Endothelial cell of umbilical vein (primary cell): ENCODE data around the gene CHST15. TPM values are rescaled to one million over a fixed set of nuclear protein-coding genes. Genes with fewer than 3 reads are reported as not detected.

Experiments
- BruUV-seq: library from RNA; stranded (reverse); fragments of 400-500 nt; replicated peaks from 2 replicates; lab custom pipeline; 2021; lab: Mats Ljungman, UMichigan
- CTCF ChIA-PET: fragments of 300-600, 350-600 bp; sonication (Branson Sonifier 250); formaldehyde crosslinking; loops from one replicate; lab custom pipeline; 2021; ENCODE audit warnings: antibody characterized with exemption, inconsistent platforms; lab: Charles Lee
- POLR2A ChIA-PET: fragments of 300-600, 350-600 bp; sonication (Branson Sonifier 250); formaldehyde crosslinking; loops from one replicate; lab custom pipeline; 2021; ENCODE audit warnings: antibody characterized with exemption, inconsistent platforms; lab: Charles Lee
- DNase-seq: peaks from one replicate; pipeline ENCODE4 v3.0.0-alpha.2; 2011; ENCODE audit warnings: low read depth, low spot score
- FAIRE-seq: peaks from 2 replicates; lab custom pipeline; 2011; peaks lifted over from hg19 to GRCh38; lab: Jason Lieb, UNC
- H2AFZ ChIP-seq: 2 replicates; pipeline ENCODE4 v1.6.0; 2012; ENCODE audit warnings: low read depth, low read length, control low read depth, inconsistent platforms
- H3K27ac ChIP-seq: 2 replicates; pipeline ENCODE4 v1.5.1; 2011; ENCODE audit warnings: low read depth, mild to moderate bottlenecking, control low read depth, low read length, moderate library complexity; ENCODE audit not compliant: insufficient read depth
- H3K27me3 ChIP-seq, 2 experiments: 2 replicates each; pipeline versions ENCODE4 v1.6.0 to v1.6.1; 2011; ENCODE audit warnings: low read length in 2 of 2, mixed read lengths in 1 of 2; ENCODE audit not compliant: control insufficient read depth in 2 of 2, insufficient read depth in 2 of 2
- H3K36me3 ChIP-seq, 2 experiments: 2 replicates in 1 of 2; 3 replicates in 1 of 2; pipeline ENCODE4 v1.5.1; 2011; ENCODE audit warnings: low read length in 2 of 2, mild to moderate bottlenecking in 1 of 2, moderate library complexity in 1 of 2; ENCODE audit not compliant: control insufficient read depth in 2 of 2, insufficient read depth in 2 of 2; ENCODE audit errors: extremely low read depth in 1 of 2
- H3K4me1 ChIP-seq: 3 replicates; pipeline ENCODE4 v1.5.1; 2011; ENCODE audit warnings: mild to moderate bottlenecking, low read length; ENCODE audit not compliant: control insufficient read depth, insufficient read depth; ENCODE audit errors: extremely low read depth
- H3K4me2 ChIP-seq: 2 replicates; pipeline ENCODE4 v1.6.1; 2011; ENCODE audit warnings: low read length, control low read depth, mixed read lengths; ENCODE audit not compliant: insufficient read depth
- H3K4me3 ChIP-seq, 3 experiments: fragments of 200-600 bp in 1 of 3; sonication (generic), shearing (Covaris generic) in 1 of 3; replicated peaks in 1 of 3; 2 replicates each; pipeline ENCODE4 v1.5.1; 2011 to 2016; ENCODE audit warnings: control low read depth in 3 of 3, low read length in 3 of 3, mild to moderate bottlenecking in 2 of 3, inconsistent platforms in 1 of 3, low read depth in 1 of 3, moderate library complexity in 1 of 3; ENCODE audit not compliant: insufficient read depth in 1 of 3
- H3K79me2 ChIP-seq: 2 replicates; pipeline ENCODE4 v1.6.0; 2012; ENCODE audit warnings: low read length, inconsistent platforms; ENCODE audit not compliant: control insufficient read depth, insufficient read depth
- H3K9ac ChIP-seq: replicated peaks from 2 replicates; pipeline ENCODE3; 2011; ENCODE audit warnings: low read length, control low read depth; ENCODE audit not compliant: insufficient read depth; ENCODE audit errors: extremely low read depth
- H3K9me1 ChIP-seq: replicated peaks from 3 replicates; pipeline ENCODE4 v1.6.0; 2011; ENCODE audit warnings: mild to moderate bottlenecking, low read length; ENCODE audit not compliant: control insufficient read depth, insufficient read depth; ENCODE audit errors: extremely low read depth
- H3K9me3 ChIP-seq: replicated peaks from 2 replicates; pipeline ENCODE4 v1.5.1; 2012; ENCODE audit warnings: low read length, inconsistent platforms; ENCODE audit not compliant: control insufficient read depth, insufficient read depth
- H4K20me1 ChIP-seq: replicated peaks from 2 replicates; pipeline ENCODE3; 2011; ENCODE audit warnings: mild to moderate bottlenecking, low read length; ENCODE audit not compliant: control insufficient read depth, insufficient read depth; ENCODE audit errors: extremely low read depth
- CTCF ChIP-seq, 2 donors: IDR thresholded peaks; 1 replicate in 1 of 2; 2 replicates in 1 of 2; pipeline ENCODE4 v1.5.1; 2011; ENCODE audit warnings: low read length in 2 of 2, mild to moderate bottlenecking in 2 of 2, moderate library complexity in 2 of 2, control low read depth in 1 of 2, inconsistent platforms in 1 of 2, low read depth in 1 of 2; ENCODE audit not compliant: insufficient read depth in 1 of 2; ENCODE audit errors: extremely low read depth in 1 of 2
- EZH2 ChIP-seq: IDR thresholded peaks from 2 replicates; pipeline ENCODE4 v1.6.1; 2012; ENCODE audit warnings: borderline replicate concordance, low read depth, mild to moderate bottlenecking, moderate library complexity, low read length, inconsistent platforms; ENCODE audit not compliant: severe bottlenecking
- FOS ChIP-seq: IDR thresholded peaks from 2 replicates; pipeline ENCODE4 v1.6.1; 2011; ENCODE audit warnings: mild to moderate bottlenecking, low read length, moderate library complexity, borderline replicate concordance; ENCODE audit not compliant: insufficient read depth
- GATA2 ChIP-seq: IDR thresholded peaks from 2 replicates; pipeline ENCODE4 v1.7.0; 2011; ENCODE audit warnings: low read depth, mild to moderate bottlenecking, moderate library complexity, mixed read lengths, low read length; ENCODE audit not compliant: insufficient read length, insufficient read depth
- JUN ChIP-seq: IDR thresholded peaks from 2 replicates; pipeline ENCODE4 v1.6.1; 2011; ENCODE audit warnings: borderline replicate concordance, low read depth; ENCODE audit not compliant: insufficient read length, insufficient read depth
- MYC ChIP-seq: IDR thresholded peaks from one replicate; pipeline ENCODE4 v1.6.1; 2011; ENCODE audit warnings: mild to moderate bottlenecking, low read depth, low read length
- POLR2A ChIP-seq: IDR thresholded peaks from 2 replicates; pipeline ENCODE4 v1.6.1; 2012; ENCODE audit warnings: low read depth, mild to moderate bottlenecking, control low read depth, low read length
- POLR2AphosphoS5 ChIP-seq: IDR thresholded peaks from 2 replicates; pipeline ENCODE4 v1.6.1; 2012; ENCODE audit warnings: low read depth, mild to moderate bottlenecking, control low read depth, low read length, moderate library complexity; ENCODE audit not compliant: insufficient read depth
- dilution Hi-C: fragments of 300-500 bp; cut with MboI; formaldehyde crosslinking; loops from one replicate; pipeline ENCODE4 v1.15.0; 2019; ENCODE audit warnings: low sequenced_read_pairs; ENCODE audit not compliant: extremely low pct_ligation_motif_present
- intact Hi-C: fragments of 100-400 bp; cut with micrococcal nuclease; formaldehyde crosslinking; loops from one replicate; pipeline ENCODE4 v1.10.0; 2022
- polyA plus RNA-seq, 4 experiments: library from polyadenylated mRNA; depleted of rRNA in 3 of 4; stranded (reverse) in 3 of 4; unstranded in 1 of 4; fragments of >200 nt; gene quantifications; 2 replicates each; pipeline versions ENCODE4 v1.2.1 to v1.2.3, GENCODE V29; 2011 to 2012; ENCODE audit warnings: missing spikeins in 1 of 4
- total RNA-seq: library from RNA; stranded (reverse); gene quantifications from 2 replicates; pipeline ENCODE4 v1.2.3, GENCODE V29; 2021
- TF ChIP-seq, protein P1 (sequence below): IDR thresholded peaks from 2 replicates; pipeline ENCODE4 v1.6.1; 2011; ENCODE audit not compliant: insufficient read depth, insufficient read length

Gene CHST15
- total and polyA plus RNA-seq, 2 donors (not counting 3 experiments of a cell fraction or from before 2014, with no cell fraction given) = 23.1 to 29.2 TPM

DNA sequence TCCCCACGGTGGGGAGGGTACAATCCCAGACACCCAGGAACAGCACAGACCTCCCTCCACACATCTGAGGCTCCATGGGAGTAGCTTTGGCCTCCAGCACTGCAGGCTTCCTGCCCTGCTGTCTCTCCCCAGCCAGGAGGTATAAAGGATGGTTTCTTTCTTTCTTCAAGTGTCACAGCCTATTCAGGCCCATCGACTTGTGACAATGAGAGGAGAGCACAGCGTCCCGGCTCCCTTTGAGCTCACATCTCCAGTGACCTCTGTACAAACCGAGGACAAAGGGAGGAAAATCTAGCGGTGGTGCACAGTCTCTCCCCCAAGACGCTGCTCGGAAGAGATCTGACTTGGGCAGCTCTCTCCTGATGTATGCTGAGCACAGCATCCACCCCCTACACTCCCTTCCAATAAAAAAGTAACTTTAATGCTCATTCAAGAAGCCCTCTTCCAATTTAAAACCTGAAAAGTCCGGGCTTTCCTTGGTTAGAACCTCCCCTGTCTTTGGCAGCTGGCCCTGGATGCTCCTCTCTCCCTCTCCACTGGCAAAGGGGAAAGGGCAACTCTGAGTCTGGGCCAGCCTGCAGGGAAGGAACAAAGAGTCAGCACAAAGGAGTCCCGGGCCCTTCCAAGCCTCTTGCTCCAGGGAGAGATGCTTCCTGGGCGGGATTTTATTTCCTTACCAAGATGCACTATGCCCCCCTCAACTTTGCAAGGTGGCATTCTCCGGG is 18.0 kb downstream of the CHST15 start:
- DNase-seq (no peak), FAIRE-seq (no peak)
- ChIA-PET CTCF (no interaction called here), POLR2A (no interaction called here)
- H3K9me3 ChIP-seq = no peaks in the 10 kb centered on the region
- BruUV-seq = no TSS peak
- H3K79me2 ChIP-seq = no peaks in the 10 kb centered on the region
- no peaks in the 10 kb centered on the region for H3K27me3 ChIP-seq
- H3K27ac ChIP-seq = no peak overlapping the region
- no peak overlapping the region for H2AFZ ChIP-seq
- H3K4me1 ChIP-seq = no peaks in the 10 kb centered on the region
- H3K4me2 ChIP-seq = no peak overlapping the region
- TF ChIP-seq POLR2AphosphoS5 (no peak), CTCF (IDR thresholded peaks at IDR 0.05; ENCODE audit: extremely low read depth in 1 of 2, insufficient read depth in 1 of 2, low read depth in 1 of 2, low read length in 2 of 2) (no peak), FOS (no peak), EZH2 (no peak), GATA2 (no peak), JUN (no peak), MYC (no peak), POLR2A (no peak)
- TF ChIP-seq, protein P1, sequence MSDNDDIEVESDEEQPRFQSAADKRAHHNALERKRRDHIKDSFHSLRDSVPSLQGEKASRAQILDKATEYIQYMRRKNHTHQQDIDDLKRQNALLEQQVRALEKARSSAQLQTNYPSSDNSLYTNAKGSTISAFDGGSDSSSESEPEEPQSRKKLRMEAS = no peak
- intact Hi-C loops (no loop called here), dilution Hi-C loops (no loop called here)
- no peak overlapping the region for H3K9ac ChIP-seq
- H3K9me1 ChIP-seq = no peaks in the 10 kb centered on the region
- H3K4me3 ChIP-seq = no peak overlapping the region
- no peaks in the 10 kb centered on the region for H3K36me3 ChIP-seq
- H4K20me1 ChIP-seq = no peaks in the 10 kb centered on the region
